Mucosa of descending colon (tissue), 3 donors: Measurements from ENCODE around the gene EXOC6. TPM values are rescaled to one million over a fixed set of nuclear protein-coding genes. Genes with fewer than 3 reads are reported as not detected.

Experiments
- ATAC-seq: fragments of 200-7000 bp; cut with Tn5 transposase; one replicate; pipeline ENCODE4 v1.9.1; 2020; ENCODE audit warnings: mild to moderate bottlenecking, moderate library complexity
- DNase-seq, 3 donors: peaks; one replicate each; pipeline ENCODE4 v3.0.0-alpha.2; 2020
- H3K36me3 ChIP-seq: fragments of 200-600 bp; one replicate; pipeline ENCODE4 v1.8.0; 2021; ENCODE audit warnings: low read depth, mild to moderate bottlenecking
- H3K4me1 ChIP-seq: fragments of 200-600 bp; one replicate; pipeline ENCODE4 v1.8.0; 2021; ENCODE audit warnings: low read depth, mild to moderate bottlenecking
- H3K4me3 ChIP-seq: fragments of 200-600 bp; one replicate; pipeline ENCODE4 v1.8.0; 2021; ENCODE audit warnings: mild to moderate bottlenecking
- H3K9me3 ChIP-seq: fragments of 200-600 bp; one replicate; pipeline ENCODE4 v1.8.0; 2021; ENCODE audit warnings: mild to moderate bottlenecking
- intact Hi-C, 2 donors: fragments of 100-400 bp; cut with DNase I in 1 of 2; cut with micrococcal nuclease in 1 of 2; formaldehyde crosslinking; loops; one replicate each; pipeline versions ENCODE4 v1.11.0 to v1.11.1; 2022; cut with DNase I, micrococcal nuclease
- total RNA-seq, 3 donors: library from RNA; stranded (reverse); fragmentation: NEBNext Ultra II Directional in 2 of 3; extraction: Animal tissue kit (Norgen Biotek cat#: 25700) in 2 of 3; gene quantifications; one replicate each; pipeline versions ENCODE4 v1.2.1 to v1.2.4, GENCODE V29; 2021 to 2023
- TF ChIP-seq, protein P1 (sequence below): fragments of 200-600 bp; IDR thresholded peaks from one replicate; pipeline ENCODE4 v1.8.0; 2022; ENCODE audit warnings: antibody characterized with exemption, mild to moderate bottlenecking
- donor health status: DM: no; HTN: no; CAD: no; lungs with moderate emphysema.
- donor health status: DM: no; HTN: no; CAD: no.
- donor health status: DM: no; HTN: yes; CAD: no.

EXOC6 gene
- total RNA-seq, 3 donors from 2014 or later: 12.7 to 13.9 (median 13.1) TPM

DNA sequence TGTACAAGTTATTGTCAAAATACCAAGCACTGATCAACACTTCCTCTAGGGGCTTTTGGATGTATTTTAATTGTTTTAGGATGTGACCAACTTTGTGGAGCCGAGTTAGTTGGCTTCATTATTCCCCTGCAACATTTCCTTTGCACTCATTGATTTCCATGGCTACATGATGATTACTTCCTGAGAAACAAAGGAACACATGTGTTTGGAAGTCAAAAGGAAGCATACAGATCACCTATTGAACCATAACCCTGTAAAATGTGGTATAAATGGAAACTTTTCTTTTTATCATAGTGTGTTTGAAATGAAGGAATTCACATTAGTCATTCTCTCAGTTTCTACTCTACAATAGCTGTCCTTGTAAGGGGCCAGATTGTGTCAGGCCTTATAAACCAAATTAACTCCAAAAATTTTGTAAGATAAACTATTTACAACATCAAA is 32.2 kb upstream of the EXOC6 start:
- TF ChIP-seq, protein P1, sequence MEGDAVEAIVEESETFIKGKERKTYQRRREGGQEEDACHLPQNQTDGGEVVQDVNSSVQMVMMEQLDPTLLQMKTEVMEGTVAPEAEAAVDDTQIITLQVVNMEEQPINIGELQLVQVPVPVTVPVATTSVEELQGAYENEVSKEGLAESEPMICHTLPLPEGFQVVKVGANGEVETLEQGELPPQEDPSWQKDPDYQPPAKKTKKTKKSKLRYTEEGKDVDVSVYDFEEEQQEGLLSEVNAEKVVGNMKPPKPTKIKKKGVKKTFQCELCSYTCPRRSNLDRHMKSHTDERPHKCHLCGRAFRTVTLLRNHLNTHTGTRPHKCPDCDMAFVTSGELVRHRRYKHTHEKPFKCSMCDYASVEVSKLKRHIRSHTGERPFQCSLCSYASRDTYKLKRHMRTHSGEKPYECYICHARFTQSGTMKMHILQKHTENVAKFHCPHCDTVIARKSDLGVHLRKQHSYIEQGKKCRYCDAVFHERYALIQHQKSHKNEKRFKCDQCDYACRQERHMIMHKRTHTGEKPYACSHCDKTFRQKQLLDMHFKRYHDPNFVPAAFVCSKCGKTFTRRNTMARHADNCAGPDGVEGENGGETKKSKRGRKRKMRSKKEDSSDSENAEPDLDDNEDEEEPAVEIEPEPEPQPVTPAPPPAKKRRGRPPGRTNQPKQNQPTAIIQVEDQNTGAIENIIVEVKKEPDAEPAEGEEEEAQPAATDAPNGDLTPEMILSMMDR: no peak
- no peak for ATAC-seq

DNA sequence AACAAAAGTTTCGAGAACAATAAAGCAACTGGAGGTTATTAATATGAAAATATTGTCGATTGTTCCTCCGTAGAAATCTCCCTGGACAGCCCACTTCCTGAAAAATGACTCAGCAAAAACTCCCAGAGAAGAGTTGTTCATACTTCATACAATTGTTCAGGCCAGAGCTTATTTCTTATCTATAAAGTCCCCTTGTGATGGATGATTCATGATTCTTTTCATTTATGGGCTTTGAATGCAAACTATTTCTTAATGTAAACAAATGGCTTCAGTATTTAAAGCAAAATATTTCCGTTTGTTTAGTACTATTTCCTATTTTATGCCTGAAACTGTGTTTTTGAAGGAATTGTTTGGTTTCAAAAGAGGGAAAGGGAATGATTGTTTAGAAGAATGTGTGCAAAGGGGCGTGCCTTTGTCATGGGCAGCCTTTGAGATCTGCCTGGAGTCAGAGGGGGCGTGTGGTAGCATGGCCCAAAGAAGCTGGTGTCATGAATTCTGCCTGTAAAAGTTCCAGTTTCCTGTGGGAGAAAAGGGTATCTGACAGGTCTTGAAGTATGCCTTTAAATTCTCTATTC is 26.2 kb upstream of the EXOC6 start:
- Histone ChIP-seq H3K4me1 (no peaks in the 10 kb centered on the region), H3K36me3 (no peaks in the 10 kb centered on the region), H3K4me3 (no peak overlapping the region), H3K9me3 (no peaks in the 10 kb centered on the region)
- DNase-seq: no peak
- intact Hi-C loops: no loop called here
- ATAC-seq: no peak
- TF ChIP-seq, protein P1: no peak

More for the DNA sequence above, 32.2 kb upstream of the EXOC6 start:
- no peak for DNase-seq
- H3K9me3 ChIP-seq: no peaks in the 10 kb centered on the region
- H3K4me3 ChIP-seq: no peak overlapping the region
- intact Hi-C loops: no loop called here
- no peaks in the 10 kb centered on the region for H3K36me3 ChIP-seq
- H3K4me1 ChIP-seq: no peaks in the 10 kb centered on the region

DNA sequence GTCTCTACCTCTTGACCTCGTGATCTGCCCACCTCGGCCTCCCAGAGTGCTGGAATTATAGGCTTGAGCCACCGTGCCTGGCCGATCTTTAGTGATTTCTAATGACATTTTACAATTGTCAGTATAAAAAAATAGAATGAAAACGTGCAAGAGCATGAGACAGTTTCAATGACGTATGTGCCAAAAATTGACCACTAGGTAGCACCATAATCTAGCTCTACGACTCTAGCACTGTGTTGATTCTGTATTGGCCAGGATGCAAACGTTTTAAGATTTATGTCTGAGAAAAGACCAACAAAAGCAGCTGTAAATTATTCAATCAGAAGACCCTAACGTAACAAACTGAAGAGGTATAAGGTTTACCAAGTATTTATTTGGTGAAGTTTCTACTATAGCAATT is 25.4 kb upstream of the EXOC6 start:
- H3K36me3 ChIP-seq: no peaks in the 10 kb centered on the region
- no peak overlapping the region for H3K4me3 ChIP-seq
- no peaks in the 10 kb centered on the region for H3K9me3 ChIP-seq
- TF ChIP-seq, protein P1: no peak
- intact Hi-C loops: no loop called here
- DNase-seq (no peak), ATAC-seq (no peak)
- H3K4me1 ChIP-seq: no peaks in the 10 kb centered on the region

GRCh38 chr10:92826061-92826460 is 22.3 kb upstream of the EXOC6 start:
- H3K36me3 ChIP-seq: no peaks in the 10 kb centered on the region
- H3K4me3 ChIP-seq: no peak overlapping the region
- DNase-seq: no peak
- no peaks in the 10 kb centered on the region for H3K9me3 ChIP-seq
- ATAC-seq: no peak
- H3K4me1 ChIP-seq: no peaks in the 10 kb centered on the region
- intact Hi-C loops: no loop called here
- TF ChIP-seq, protein P1: no peak

GRCh38 chr10:92826504-92826903 is 21.8 kb upstream of the EXOC6 start:
- H3K9me3 ChIP-seq: no peaks in the 10 kb centered on the region
- no peak overlapping the region for H3K4me3 ChIP-seq
- H3K36me3 ChIP-seq: no peaks in the 10 kb centered on the region
- TF ChIP-seq, protein P1: no peak
- DNase-seq (no peak), ATAC-seq (no peak)
- intact Hi-C loops: no loop called here
- no peaks in the 10 kb centered on the region for H3K4me1 ChIP-seq
